Coronary artery (tissue), 2 donors: ENCODE data around the gene NR2C1.

Source experiments
- DNase-seq: peaks from one replicate; pipeline ENCODE4 v3.0.0-alpha.2; 2017; ENCODE audit warnings: low spot score
- H3K27ac ChIP-seq, 2 donors: fragments of 200-600 bp; sonication (generic); one replicate each; pipeline ENCODE4 v1.5.1; 2016 to 2019
- H3K4me3 ChIP-seq: fragments of 200-600 bp; sonication (generic); 2 replicates; pipeline ENCODE4 v1.5.1; 2016; ENCODE audit warnings: mild to moderate bottlenecking, moderate library complexity
- TF ChIP-seq, protein P1 (sequence below): fragments of 200-600 bp; sonication (generic); IDR thresholded peaks from one replicate; pipeline ENCODE4 v1.5.1; 2019; ENCODE audit warnings: antibody characterized with exemption

The NR2C1 gene

DNA sequence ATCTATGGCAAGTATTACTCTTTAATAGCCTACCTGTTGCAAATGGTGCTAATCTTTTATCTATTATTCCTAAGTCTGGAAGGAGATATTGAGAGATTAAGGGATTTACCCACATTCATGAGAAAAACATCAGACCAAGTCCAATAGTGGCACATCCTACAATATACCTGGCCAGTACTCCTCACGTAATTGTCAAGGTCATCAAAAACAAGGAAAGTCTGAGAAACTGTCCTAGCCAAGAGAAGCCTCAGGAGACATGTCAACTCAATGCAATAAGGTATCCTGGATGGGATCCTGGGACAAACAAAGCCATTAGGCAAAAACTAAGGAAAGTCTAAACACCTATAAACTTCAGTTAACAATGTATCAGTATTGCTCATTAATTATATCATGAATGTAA, 12.5 kb downstream of the NR2C1 start:
- TF ChIP-seq, protein P1, sequence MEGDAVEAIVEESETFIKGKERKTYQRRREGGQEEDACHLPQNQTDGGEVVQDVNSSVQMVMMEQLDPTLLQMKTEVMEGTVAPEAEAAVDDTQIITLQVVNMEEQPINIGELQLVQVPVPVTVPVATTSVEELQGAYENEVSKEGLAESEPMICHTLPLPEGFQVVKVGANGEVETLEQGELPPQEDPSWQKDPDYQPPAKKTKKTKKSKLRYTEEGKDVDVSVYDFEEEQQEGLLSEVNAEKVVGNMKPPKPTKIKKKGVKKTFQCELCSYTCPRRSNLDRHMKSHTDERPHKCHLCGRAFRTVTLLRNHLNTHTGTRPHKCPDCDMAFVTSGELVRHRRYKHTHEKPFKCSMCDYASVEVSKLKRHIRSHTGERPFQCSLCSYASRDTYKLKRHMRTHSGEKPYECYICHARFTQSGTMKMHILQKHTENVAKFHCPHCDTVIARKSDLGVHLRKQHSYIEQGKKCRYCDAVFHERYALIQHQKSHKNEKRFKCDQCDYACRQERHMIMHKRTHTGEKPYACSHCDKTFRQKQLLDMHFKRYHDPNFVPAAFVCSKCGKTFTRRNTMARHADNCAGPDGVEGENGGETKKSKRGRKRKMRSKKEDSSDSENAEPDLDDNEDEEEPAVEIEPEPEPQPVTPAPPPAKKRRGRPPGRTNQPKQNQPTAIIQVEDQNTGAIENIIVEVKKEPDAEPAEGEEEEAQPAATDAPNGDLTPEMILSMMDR: no peak
- Histone ChIP-seq H3K4me3 (no peak overlapping the region), H3K27ac (no peak overlapping the region)
- no peak for DNase-seq

DNA sequence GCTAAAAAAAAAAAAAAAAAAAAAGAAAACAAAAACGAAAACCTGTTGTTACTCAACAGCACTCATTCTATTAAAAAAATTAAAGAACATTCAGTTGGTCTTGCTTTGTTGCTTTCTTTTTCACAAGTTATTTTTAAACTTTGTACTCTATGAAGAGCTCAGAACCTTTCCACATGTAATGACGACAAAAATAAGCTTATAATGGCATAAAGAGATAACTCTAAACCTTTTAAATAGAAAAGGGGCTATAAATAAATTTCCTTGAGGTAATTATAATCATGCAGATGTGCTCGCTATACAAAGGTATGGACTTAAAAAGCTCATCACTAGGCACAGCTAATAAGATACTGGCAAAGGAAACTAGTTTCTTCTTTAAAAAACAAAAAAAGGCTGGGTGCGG, 13.4 kb downstream of the NR2C1 start:
- no peak overlapping the region for H3K27ac ChIP-seq
- no peak for DNase-seq
- TF ChIP-seq, protein P1: no peak

DNA sequence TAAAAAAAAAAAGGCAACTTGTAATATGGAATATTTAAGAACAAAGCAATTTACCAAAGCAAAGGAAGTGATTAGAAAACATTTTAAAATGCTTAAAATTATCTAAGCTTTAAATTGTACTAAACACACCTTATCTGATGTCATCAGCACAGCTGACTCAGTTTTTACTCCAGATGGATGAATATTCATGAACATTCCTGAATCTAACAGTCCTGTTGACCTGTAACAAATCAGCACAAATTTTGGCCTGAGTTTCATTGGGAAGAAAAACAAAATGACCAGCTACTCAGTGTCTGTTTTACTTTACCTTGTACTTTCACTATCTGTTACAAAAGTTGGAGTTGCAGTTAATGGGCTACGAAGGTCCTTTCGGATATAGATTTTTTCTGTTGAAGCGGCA, 16.0 kb downstream of the NR2C1 start:
- no peak overlapping the region for H3K27ac ChIP-seq
- DNase-seq: no peak
- H3K4me3 ChIP-seq: no peak overlapping the region
- TF ChIP-seq, protein P1: no peak

More for the DNA sequence above, 13.4 kb downstream of the NR2C1 start:
- no peak overlapping the region for H3K4me3 ChIP-seq

DNA sequence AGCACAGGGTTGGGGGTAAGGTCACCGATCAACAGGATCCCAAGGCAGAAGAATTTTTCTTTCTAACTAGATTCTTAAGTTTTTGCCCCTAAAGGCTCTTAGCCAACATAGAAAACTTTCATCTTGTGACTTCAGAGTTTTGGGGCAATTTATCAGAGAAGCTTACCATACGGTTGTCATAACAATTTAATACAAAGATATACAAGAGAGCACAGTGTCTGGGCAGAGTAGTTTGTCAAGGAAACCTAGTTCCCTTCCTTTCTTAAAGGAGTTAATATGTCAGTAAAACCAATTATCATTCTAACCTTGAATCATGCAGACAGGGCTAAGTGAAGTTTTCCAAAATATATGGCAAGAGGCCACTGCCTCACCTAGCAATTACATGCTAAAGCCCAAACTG, 18.4 kb downstream of the NR2C1 start:
- no peak overlapping the region for H3K27ac ChIP-seq
- DNase-seq: no peak
- TF ChIP-seq, protein P1: no peak
- no peak overlapping the region for H3K4me3 ChIP-seq

GRCh38 chr12:95054206-95054605, 19.2 kb downstream of the NR2C1 start:
- TF ChIP-seq, protein P1: no peak
- Histone ChIP-seq H3K27ac (no peak overlapping the region), H3K4me3 (no peak overlapping the region)
- DNase-seq: no peak

- Histone ChIP-seq H3K4me3 (no peak overlapping the region), H3K27ac (no peak overlapping the region)
- TF ChIP-seq, protein P1: no peak
- DNase-seq: no peak
Measured at GRCh38 chr12:95051241-95051640, 22.2 kb downstream of the NR2C1 start.

DNA sequence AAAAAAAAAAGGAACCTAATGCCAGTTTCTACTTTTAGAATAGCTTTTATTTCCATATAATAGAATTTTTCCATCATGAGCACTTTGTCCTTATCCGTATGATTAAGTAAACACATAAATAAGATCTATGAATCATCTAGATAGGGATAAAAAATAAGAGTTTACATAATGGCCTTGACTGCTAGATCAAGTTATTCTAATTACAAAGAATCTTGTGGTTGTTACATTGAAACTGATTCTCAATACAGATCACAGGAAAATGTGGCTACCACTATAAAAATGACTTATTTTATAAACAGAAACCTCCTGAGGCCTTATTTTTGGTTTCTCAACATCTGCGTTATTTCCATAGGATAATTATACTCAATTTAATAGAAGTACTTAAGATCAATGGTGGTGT, 35.5 kb downstream of the NR2C1 start:
- TF ChIP-seq, protein P1: no peak
- Histone ChIP-seq H3K27ac (no peak overlapping the region), H3K4me3 (no peak overlapping the region)
- DNase-seq: no peak
